HG03064 (cell line): ENCODE results near the gene ACADL.

Experiments
- ATAC-seq: cut with Tn5 transposase; IDR thresholded peaks from one replicate; pipeline ENCODE4 v1.9.1; 2021; ENCODE audit warnings: low read depth; ENCODE audit not compliant: unreplicated experiment

The ACADL gene

DNA sequence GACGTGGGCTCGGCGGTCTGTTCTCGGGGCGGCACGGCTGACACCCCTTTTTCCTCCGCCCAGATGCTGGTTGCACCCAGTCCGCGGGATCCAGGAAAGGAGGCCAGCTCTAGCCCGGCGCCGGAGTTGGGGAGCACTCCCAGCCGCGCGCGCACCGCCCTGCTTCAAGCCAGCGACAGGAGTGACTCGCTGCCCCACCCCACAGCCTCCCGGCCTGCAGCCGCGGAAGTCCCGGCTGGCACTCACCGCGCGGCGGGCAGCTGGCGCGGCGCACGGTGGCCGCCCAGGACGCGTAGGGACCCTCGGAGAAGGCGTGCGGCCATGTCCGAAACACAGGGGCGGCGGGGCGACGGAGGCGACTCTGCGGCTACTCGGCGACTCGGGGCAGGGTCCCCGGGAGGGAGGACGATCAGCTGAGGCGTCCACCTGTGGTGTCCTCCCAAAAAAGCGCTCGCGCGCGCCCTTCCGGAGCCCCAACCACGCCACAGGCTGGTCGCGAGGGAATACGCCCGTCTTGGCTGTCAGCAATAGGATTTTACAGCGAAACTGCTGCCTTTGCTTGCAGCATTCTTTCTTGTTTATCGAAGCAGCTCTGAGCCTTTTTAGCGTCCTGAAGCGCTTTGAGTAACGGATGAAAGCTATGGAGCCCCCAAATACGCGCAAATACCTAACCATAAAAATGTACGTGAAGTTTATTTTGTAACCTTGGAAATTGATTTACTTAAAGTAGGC lies at the start of gene ACADL:
Gene ACADL, minus strand, starts transcription at position 507 of the 732 bp plus-strand sequence. Its CDS starts 184 bp downstream, at position 323.
- ATAC-seq: no peak

DNA sequence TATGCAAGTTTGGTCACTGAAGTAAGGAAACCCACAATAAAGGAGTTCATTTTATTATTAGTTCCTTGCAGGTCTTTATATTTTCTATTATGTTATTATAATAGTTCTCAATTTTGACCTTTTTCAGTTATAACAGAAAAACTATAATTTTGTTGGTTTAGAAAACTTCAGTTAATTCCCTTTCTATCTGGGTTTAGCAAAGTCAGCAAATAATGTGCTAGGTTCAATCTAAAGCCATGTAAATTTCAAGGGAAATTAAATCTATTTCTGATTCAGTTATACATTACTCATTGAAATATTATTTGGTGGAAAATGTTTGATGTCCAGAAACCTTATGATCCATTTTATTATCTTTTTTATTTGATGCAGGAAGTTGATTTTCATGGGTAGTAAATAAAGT lies 46.1 kb upstream of the ACADL start:
- ATAC-seq: no peak

DNA sequence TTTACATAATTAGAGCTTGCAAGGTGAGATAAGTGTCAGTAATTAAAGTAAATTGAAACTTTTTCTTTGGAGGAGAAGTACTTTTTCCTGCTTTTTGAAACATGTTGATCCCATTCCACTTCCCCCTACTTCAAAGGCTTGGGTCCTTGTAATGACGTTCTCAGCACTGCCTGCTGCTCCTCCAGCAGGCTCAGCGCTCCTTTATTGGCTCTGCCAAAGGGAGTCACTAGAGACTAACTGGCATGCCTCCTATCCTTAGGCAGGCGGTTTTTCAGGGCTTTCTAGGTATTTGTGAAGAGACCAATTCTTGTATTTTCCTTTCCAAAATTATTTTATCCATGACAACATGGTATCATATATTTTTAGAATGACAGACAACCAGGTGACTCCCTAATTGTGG lies 43.9 kb upstream of the ACADL start:
- ATAC-seq: no peak

DNA sequence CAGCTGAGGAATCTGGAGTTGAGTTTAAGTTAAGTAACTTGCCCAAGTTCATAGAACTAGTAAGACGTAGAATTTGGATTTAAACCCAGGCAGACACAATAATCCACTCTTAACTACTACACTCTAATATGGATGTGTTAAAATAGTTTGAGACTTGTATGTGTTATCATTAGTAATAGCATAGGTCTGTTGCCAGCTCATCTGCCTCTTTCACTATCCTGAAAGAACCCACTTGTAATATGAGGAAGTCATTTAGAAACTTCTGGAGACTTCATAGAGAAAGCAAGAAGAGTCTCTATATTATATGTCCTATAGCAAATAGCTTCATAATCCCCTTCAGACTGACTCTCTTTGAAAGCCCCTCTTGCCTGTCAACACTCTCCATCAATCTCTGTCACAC lies 43.0 kb upstream of the ACADL start:
- ATAC-seq: no peak

DNA sequence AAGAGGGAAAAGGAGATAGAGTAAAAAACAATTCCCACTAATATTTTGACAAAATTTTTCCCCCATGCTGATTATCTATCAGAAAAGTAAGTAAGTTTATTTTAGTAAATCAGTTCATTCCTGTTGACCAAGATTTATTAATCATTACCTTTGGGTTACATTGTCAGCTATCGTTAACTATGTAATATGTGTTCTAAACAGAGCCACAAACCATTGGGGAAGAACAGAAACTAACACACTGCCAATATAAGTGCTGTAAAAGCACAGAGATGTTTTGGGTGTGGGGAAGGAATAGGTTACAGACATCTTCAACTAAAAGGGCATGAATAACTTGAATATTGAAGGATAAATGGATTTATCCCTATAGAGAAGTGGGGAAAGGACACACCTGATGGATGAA lies 42.5 kb upstream of the ACADL start:
- no peak for ATAC-seq

DNA sequence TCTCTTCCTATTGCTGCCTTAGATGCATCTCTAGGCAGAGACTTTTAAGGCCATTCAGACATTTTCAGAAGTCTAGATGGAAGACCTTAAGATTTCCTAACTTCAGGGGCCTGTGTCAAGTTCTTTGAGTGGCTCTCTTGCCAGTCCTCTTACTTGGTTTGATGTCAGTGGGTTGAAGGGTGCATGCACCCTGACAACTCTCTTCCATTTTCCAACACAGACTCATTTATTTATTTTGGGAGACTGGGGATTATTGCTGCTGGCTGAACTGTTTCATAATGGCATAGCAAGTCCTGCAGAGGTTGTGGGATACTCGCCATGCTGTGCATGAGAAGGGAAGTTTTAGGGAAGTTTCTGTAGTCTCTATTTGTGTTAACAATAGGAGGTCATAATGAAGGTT lies 39.0 kb upstream of the ACADL start:
- no peak for ATAC-seq

DNA sequence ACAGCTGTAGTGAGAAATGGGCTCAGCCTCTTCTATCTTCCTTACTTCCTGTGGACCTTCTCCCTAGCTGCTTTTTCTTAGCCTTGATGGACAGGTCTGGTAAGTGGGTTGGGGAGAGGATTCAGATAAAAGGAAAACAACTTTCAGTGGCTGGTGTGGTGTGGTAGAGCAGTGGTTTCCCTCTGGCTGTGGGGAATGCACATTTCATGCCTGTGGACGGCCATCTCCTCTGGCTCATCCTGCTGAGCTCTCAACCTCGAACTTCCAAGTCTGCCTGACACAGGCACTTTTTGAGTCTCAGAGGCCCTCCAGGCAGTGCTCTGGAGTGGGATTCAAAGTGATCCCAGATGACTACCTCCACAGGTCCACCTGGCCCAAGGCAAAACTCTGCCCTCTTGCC lies 38.6 kb upstream of the ACADL start:
- no peak for ATAC-seq

DNA sequence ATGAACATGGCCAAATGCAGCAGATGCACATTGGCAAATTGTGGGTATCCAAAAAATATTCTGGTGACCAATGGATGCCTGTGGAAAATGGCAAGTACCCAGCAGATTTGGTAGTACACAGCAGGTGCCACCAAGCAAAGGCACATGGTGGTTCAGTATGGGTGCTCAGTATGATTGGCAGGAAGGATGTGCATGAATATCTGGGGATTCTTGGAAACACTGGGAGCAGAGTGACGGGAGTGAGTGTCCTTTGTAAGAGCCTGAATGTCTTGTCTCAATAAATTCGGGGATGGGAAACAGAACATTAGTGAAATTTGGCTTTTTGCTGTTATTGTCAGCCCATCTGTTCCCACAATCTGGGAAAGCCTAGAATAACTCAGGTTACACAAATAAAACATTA lies 36.8 kb upstream of the ACADL start:
- ATAC-seq: no peak

DNA sequence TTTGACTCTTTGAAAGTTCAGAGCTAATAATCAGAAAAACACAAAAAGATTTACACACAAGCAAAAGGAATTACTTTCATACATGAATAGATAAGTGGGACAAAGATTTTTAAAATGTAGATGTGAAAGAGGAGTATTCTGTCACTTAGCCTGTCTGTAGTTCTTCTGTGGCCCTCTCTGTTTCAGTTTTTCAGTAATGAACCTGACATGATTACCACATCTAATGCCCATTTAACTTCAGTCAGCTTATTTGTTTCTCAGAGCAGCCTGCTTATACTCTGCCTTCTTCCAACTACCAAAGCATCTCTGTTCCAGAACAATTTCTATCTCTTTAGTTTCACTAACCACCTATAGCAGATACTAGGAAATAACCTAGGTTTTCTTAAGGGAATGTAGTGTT lies 34.4 kb upstream of the ACADL start:
- no peak for ATAC-seq

DNA sequence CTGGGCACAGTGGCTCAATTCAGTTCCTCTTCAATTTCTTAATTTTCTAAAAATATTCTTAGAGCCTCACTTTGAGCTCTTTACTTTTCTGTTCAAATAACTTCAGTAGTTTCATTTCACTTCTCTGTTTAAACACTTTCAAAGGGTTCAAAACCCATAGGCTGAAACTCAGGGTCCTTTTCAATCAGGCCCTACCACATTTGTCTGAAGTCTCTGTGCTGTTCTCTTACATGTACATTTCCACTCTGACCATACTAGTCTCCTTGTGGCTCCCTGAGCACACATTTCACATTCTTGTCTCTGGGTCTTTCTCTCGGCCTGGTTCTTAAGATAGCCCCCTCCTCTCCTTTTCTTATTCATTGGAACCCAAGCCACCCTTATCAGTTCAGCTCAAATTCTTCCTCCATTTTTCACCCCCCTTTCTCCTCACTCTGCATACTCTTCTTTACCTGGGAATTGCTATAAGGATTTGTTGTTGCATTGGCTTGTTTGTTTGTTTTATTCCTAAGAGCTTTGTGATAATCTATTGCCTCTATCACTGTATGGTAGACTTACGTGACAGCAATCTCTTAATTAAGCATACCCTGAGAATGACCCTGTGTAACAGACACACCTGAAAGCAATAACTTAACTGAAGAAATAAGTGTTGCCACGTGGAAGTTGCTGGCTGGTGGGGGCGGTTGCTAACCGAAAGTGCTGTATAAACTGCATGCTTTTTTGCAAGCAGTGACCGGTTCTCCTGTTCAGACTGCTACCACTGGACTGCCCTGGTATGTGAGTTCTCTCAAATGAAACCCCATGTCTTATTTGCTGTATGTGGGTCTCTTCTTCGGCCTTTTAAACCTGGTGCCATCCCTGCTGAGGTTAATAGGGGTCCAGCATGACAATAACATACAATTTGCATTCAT lies 27.7 kb upstream of the ACADL start:
- ATAC-seq: no peak

DNA sequence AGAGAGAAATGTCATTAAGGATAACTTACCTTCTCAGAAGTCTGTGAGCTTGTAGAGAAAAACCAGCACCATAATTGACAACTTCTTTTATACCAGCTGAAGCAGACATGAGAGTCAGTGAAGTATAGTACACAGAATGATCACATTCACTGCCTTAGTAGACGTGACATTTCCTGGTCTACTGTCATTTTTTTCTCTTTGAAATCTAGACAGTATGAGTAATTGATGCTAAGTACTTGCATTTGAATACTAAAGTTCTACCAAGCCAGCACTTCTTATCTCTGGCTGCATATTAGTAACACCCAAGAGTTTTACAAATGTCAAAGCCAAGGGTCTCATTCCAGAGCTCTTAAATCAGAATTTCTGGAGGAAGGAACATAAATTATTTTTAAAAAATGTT lies 25.4 kb upstream of the ACADL start:
- no peak for ATAC-seq

DNA sequence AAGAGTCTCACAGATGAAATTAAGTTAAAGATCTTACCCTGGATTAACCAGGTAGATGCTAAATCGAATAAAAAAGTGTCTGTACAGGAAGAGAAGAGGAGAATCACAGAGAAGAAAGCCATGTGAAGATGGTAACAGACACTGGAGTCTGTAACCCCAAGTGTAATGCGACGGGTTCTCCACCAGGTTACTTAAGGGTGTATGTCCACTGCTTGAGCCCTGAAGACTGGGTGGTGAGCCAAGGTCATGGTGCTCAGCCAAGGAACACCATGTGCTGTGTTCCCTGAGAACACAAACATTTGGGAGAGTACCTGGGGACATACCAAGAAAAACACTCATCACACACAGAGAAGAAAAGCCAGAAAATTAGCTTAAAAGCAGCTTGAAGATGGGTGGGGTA lies 8.2 kb upstream of the ACADL start:
- ATAC-seq: no peak

DNA sequence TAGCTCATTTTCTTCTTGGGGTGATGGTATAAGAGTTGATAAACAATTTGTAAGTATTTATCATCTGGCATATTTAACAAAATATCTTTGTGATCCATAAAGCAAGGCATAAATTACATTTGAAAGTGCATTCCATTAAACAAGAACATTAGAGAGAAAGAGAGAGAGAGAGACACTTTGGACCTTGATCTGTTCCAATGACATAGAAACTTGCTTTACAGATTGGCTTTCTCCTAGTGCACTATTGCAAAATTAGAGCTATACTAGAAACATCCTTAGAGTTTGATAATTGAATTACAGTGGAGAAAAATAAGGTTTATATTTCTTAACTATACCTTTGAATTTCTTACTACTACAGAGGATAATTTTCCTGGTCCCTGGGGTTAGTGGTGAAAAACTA lies 5.7 kb upstream of the ACADL start:
- ATAC-seq: no peak

DNA sequence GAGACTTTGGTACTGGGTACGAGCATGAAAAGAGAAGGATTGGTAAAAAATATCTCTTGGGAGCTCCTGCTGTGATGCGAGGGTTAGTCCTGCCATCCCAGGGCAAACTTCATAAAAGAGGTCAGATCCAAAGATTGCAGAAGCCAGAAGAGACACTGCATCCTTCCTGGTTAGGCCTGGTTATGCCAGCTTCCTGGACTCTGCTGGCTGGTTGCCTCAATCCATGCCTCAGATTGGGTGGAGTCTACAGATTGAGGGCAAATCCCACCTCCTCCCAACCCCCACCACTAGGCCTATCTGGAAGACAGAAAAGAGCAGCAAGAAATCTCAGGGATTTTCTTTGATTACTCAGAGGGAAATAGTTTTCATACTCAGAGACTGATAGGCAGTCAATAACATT lies 5.3 kb upstream of the ACADL start:
- no peak for ATAC-seq

DNA sequence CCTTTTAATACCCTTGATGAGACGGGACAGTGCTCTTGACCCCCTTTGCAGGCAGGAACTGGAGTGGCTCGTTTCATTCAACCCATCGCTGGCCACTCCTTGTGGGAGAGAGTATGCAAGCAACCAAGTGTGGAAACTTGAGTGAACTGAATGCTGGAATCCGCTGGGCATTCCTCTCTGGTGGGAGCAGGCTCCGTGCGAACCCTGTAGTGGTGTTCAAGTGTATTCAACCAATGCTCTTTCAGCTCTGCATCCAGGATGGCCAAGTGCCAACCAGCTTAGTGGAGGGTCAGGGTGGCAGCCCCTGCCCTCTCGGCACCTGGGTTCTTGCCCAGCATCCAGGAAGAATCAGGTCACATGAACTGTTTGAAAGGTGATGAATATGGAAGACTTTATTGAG lies 3.3 kb upstream of the ACADL start:
- ATAC-seq: no peak

DNA sequence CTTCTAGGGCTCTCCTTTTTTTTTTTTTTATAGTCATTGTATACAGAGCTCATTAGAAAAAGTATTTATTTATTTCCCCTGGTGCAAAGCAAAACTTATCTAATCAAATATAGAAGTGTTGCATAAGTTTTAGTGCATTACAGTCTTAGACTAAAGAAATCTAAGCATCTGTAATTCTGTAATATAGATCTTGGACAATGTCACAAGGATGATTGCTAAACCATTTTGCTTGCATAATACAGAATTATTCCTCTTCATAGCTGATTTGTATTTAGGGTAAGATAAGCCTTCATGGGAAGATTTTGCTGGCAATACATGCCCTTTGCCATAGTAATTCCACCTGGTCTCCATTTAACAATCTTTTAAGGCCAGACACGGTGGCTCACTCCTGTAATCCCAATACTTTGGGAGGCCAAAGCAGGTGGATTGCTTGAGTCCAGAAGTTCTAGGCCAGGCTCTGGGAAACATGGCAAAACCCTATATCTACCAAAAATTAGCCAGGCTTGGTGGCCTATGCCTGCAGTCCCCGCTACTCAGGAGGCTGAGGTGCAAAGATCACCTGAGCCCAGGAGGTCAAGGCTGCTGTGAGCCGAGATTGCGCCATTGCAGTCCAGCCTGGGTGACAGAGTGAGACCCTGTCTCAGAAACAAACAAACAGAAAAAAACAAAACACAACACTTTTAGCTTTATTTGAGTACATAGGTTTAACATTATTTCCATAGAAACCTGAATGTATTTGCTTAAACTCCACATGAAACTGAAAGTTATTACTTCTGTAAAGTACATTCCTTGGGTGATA lies 2.2 kb upstream of the ACADL start:
- no peak for ATAC-seq

DNA sequence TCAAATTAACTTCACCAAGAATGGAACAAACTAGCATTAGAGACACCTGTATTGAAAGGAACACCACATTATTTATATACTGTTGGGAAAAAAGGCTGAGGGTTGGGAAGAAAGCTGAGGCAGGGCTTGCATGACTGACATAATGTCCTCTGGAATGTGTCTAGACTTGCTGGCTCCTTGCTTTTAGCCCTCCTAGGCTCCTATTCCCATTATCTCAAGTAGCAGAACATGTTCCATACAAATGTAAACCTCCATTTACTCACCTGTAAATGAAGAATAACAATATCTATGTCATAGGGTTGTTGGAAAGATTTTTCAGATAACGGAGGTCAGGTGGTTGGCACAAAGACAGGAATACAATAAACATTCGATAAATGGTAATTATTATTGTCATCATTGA lies 976 bp upstream of the ACADL start:
- ATAC-seq: no peak

DNA sequence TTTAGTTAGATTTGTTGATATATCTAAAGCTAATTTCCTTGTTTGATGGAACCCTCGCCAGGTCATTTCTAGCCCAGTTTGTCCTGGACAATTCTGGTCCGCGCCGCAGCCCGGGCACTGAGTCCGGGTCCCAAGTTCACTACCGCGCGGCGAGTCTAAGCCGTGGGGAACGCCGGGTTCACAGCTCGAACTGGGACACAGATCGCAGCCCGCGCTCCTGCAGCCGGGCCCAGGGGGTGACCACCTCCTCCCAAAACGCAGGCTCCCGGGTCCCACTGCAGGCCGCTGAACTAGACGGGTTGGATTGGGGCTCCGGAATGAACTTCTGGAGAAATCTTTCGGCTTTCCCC lies 681 bp downstream of the ACADL start:
- no peak for ATAC-seq

DNA sequence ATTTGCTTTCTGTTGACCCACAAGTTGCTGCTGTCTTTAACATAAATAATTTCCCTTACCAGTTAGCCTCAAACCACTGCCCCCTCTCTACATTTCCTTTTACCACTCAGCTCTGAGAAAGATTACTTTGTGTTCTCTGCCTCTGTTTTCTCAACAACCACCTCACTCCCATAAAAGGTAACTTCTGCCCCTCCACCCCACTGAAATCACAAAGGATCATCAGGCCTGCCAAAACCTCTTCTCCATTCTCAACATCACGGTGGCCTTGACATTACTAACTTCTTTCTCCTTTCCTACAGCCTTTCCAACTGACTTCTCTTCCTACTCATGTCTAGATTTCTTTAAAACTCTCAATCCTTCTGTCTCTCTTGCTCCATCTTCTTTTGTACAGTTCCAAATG lies 10.1 kb downstream of the ACADL start:
- ATAC-seq: no peak

DNA sequence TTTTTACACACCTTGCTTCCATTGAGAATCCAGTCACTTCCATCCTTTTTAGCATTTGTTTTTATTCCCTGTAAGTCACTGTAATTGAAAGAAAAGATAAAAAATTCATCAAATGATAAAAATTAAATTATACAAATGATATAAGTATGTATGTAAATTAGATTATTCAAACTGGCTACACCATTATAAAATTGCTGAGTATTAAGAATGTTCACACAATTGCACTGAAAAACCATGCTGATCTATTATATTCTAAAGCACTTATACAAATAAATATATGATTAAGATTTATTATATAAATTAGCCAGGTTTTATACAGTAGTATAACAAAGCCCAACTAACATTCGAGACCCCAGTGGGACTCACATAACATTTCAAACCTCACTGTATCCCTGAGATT lies 15.1 kb downstream of the ACADL start:
- no peak for ATAC-seq

DNA sequence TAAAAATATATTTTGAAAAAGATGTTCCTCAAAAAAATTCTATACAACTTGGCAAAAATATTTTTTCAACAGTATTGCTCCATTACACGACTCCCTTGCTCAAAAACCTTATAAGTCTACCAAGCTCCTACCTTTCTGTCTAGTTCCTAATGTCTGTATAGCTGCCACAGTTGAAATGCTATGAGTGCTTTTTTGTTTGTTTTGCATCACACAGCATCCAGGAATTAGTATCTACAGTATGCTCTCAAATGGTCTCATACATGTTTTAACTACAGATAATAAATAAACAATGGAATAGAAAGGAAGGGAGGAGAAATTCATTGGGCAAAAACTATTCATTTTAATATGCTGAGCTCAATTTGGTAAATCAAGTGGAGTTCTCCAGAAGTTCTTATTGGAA lies 17.3 kb downstream of the ACADL start:
- ATAC-seq: no peak
